ENCODE data around the gene PHOX2B. TPM values are rescaled to one million over a fixed set of nuclear protein-coding genes. Genes with fewer than 3 reads are reported as not detected.

PHOX2B gene
- polyA plus RNA-seq, 2 of the 4 experiments (the other 2 are of a cell fraction), result not detected

GRCh38 chr4:41715155-41715554, 33.4 kb downstream of the PHOX2B start:
- Histone ChIP-seq H3K4me3 (no peak overlapping the region), H3K9me3 (no peaks in the 10 kb centered on the region), H3K27ac (no peak overlapping the region), H3K4me2 (no peak overlapping the region), H3K4me1 (peaks cover 12% of the 10 kb centered on the region)
- 88% methylated on average over 1 of the region's 1 CpG for WGBS (ENCODE audit: missing lambda C conversion rate)
- ChIA-PET POLR2A (no interaction called here), CTCF (no interaction called here)
- no peak for FAIRE-seq
- no peak for DNase-seq (ENCODE audit: low read depth in 1 of 2, low spot score in 1 of 2)
- no peak for ATAC-seq
- TF ChIP-seq MYC (IDR thresholded peaks at IDR 0.05; ENCODE audit: borderline replicate concordance, low read length) (no peak), POLR2A (IDR thresholded peaks at IDR 0.05; ENCODE audit: low read length) (no peak), ELK1 (IDR thresholded peaks at IDR 0.05; ENCODE audit: low read depth, low read length) (no peak), BHLHE40 (IDR thresholded peaks at IDR 0.05; ENCODE audit: low read depth, low read length) (no peak), HEYL (CRISPR knock-in tag; IDR thresholded peaks at IDR 0.05) (no peak), EHMT2 (IDR thresholded peaks at IDR 0.05; ENCODE audit: low read depth) (no peak), CTCF (IDR thresholded peaks at IDR 0.05) (no peak), HOXB13 (CRISPR knock-in tag; IDR thresholded peaks at IDR 0.05; ENCODE audit: low read depth) (no peak), NPAS2 (CRISPR knock-in tag; IDR thresholded peaks at IDR 0.05; ENCODE audit: borderline replicate concordance) (no peak), CHD2 (IDR thresholded peaks at IDR 0.05; ENCODE audit: low read length, partially characterized antibody) (no peak), BCL3 (IDR thresholded peaks at IDR 0.05) (no peak), MAZ (IDR thresholded peaks at IDR 0.05; ENCODE audit: borderline replicate concordance, low read depth, low read length) (no peak), JUN (IDR thresholded peaks at IDR 0.05) (no peak), RAD21 (conservative IDR thresholded peaks at IDR 0.05 in 1 of 2, IDR thresholded peaks at IDR 0.05 in 1 of 2) (no peak), KDM1A (IDR thresholded peaks at IDR 0.05; ENCODE audit: low read depth) (no peak), JUNB (IDR thresholded peaks at IDR 0.05) (no peak), PBX3 (IDR thresholded peaks at IDR 0.05) (no peak), ZSCAN20 (CRISPR knock-in tag; IDR thresholded peaks at IDR 0.05) (no peak)
- TF ChIP-seq, protein P1, sequence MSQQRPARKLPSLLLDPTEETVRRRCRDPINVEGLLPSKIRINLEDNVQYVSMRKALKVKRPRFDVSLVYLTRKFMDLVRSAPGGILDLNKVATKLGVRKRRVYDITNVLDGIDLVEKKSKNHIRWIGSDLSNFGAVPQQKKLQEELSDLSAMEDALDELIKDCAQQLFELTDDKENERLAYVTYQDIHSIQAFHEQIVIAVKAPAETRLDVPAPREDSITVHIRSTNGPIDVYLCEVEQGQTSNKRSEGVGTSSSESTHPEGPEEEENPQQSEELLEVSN (IDR thresholded peaks at IDR 0.05; ENCODE audit: borderline replicate concordance, low read depth), result no peak
- TF ChIP-seq, protein P2, sequence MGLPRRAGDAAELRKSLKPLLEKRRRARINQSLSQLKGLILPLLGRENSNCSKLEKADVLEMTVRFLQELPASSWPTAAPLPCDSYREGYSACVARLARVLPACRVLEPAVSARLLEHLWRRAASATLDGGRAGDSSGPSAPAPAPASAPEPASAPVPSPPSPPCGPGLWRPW (IDR thresholded peaks at IDR 0.05), result no peak

DNA sequence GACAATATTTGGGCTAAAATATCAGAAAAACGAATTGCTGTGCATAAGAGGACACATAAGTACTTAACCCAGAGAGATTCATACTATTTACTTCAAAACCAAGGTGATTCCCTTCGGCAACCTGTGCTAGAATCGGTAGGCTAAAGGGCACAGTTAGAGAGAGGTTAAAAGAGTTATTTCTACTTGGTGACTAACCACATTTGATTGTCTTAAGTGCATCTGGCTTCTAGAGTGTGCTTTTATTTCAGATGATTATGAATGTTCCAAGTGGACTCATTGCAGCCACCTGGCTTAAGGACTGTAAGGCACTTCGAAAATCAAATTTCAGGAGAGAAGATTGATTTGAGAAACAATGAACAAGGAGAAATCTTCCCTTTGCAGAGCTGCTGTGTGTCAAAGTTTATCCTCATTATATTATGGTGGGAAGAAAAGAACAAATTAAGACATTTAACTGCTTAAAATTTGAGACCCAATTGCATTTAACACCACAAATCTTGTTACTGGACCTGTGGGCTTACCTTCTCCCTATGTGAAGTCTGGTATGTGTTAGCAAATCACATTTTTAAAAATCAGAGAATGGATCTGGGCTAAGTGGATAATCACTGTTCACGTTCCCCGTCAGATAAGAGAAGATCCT, 34.0 kb downstream of the PHOX2B start:
- FAIRE-seq (no peak), ATAC-seq (no peak), DNase-seq (ENCODE audit: low read depth in 1 of 2, low spot score in 1 of 2) (no peak)
- Histone ChIP-seq H3K4me1 (peaks cover 19% of the 10 kb centered on the region), H3K9me3 (no peaks in the 10 kb centered on the region), H3K27ac (no peak overlapping the region), H3K4me3 (no peak overlapping the region), H3K4me2 (no peak overlapping the region)
- POLR2A ChIA-PET, result no interaction called here
- TF ChIP-seq, protein P1 (IDR thresholded peaks at IDR 0.05; ENCODE audit: borderline replicate concordance, low read depth), result no peak
- no peak for TF ChIP-seq CHD4 (IDR thresholded peaks at IDR 0.05; ENCODE audit: borderline replicate concordance)
- no peak for TF ChIP-seq POLR2AphosphoS2 (conservative IDR thresholded peaks at IDR 0.05; ENCODE audit: low read length)
- no peak for TF ChIP-seq FOSB (CRISPR knock-in tag; IDR thresholded peaks at IDR 0.05)
- TF ChIP-seq BCL3 (IDR thresholded peaks at IDR 0.05), result no peak
- TF ChIP-seq RFX5 (IDR thresholded peaks at IDR 0.05), result no peak
- 59% methylated on average over 6 of the region's 6 CpGs for WGBS (ENCODE audit: missing lambda C conversion rate)
- CTCF ChIA-PET, result no interaction called here

Measured in A549 (cell line).